ENCODE measurements around the gene ACOT9.
"Not testable (repeated sequence)": the region's sequence is repeated elsewhere in the genome, so short reads cannot be mapped to it uniquely, and the experiment has no call there.

The ACOT9 gene

DNA sequence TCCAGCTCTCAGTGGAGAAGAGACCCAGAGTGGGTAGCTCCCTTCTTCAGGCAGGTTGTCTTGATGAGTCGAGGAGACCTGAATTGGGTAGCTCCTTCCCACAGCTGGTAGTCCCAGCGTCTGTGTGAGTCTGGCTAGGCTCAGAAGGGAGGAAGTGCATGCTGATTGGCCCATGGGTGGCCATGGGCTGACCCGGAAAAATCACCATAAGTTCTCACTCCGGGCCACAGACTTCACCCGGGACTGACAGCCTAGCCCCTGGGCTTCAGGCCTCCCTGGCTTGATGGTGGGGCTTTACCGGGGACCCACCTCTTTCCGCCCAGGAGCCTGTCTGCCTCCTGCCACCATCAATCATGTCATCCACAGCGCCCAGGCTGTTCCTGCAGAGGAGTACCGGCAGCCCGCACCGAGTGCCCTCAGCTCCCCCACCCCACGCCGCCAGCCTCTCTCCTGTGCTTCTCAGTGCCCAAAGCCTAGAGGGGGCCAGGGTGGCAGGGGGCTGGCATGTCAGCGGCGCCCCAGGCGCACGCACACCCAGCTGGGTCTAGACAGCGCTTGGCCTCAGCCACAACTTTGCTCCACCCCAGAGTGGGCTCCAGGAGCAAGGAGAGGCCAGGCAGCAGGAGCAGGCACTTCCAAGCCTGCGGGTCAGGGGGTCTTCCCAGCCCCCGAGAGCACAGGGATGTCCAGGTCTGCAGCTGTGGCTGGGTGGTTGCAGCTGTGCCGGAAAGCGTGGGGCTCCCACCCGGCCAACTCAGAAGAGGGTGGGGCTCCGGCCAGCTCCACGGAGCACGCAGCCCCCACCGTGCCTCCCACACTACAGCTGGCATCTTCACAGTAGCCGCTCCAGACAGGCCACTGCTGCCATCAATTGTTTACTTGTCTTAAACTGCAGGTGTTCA, 23.8 kb upstream of the ACOT9 start:
- DNase-seq (ENCODE audit: low read depth in 1 of 2, low spot score in 1 of 2), result no peak

DNA sequence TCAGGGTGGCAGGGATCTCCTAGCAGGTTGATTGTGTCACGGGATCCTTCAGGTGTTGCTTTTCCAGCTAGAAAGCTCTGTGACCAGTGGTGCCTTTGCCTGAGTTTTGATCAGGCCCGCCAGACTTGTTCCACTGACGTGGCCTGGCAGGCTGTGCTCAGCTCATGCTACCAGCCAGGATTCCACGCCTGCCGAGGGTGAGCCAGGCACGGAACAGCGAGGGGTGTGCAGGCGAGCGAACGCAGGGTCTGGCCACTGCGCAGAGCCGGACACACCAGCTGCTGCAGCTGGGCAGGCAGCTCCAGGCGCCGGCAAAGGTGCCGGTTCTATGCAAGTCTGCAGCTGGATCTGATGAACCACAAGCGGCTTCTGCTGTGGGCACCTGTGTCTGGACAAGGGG, 22.8 kb upstream of the ACOT9 start:
- DNase-seq (ENCODE audit: low read depth in 1 of 2, low spot score in 1 of 2), result no peak

DNA sequence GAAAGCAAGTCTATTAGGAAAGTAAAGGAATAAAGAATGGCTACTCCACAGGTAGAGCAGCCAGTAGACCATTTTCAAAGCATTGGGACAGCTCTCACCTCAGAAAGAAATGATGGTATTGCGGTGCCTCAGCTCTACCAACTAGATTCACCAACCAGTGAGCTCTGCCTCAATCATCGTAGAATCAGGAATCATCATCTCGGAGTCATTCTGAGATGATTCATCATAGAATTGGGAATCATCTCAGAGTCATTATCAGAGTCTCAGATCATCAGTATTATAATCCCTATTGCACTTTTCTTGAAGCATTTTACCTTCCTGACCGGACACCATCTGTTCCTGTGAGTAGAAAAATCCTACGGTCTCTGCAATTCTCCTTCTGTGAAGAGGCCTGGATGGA, 22.4 kb upstream of the ACOT9 start:
- DNase-seq (ENCODE audit: low read depth in 1 of 2, low spot score in 1 of 2), result no peak

- no peak for DNase-seq (ENCODE audit: low read depth in 1 of 2, low spot score in 1 of 2)
These were observed 21.3 kb upstream of the ACOT9 start for GRCh38 chrX:23764188-23764984.

DNA sequence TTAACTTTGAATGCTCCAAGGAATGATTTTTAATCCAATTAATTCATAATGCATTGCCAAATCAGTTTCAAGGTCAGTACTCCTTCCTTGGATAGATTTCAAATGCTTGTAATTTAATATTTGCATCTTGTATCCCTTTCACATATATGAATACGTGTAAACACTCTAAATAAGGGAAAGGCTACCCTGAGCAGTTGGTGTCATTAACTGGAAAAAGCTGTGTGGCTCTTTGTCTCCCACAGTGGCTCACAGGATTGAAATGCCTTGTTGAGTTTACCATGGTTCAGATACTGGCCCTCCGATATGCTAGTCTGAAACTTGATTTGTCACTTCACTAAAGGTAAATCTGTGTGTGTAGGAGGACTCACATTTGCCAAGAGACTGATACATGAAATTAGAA, 16.7 kb upstream of the ACOT9 start:
- DNase-seq (ENCODE audit: low read depth in 1 of 2, low spot score in 1 of 2), result no peak

DNA sequence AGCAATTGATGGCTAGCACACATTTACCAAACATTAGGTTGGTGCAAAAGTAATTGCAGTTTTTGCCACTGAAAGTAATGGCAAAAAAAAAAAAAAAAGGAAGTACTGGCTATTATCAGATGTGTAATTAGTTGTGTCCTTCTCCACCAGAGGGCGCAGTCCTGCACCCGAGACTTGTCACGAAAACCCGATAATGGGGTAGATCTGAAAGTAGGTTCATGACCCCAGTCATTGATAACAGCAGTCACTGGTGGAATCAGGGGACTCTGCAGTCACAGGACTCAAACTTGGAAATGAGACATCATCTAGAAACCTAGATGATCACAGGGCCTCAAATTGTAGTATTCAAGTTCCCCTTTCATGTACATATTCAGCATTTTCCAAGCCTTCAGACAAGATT, 13.1 kb upstream of the ACOT9 start:
- peak in 1 of 2 donors; percentile 16 for DNase-seq (ENCODE audit: low read depth in 1 of 2, low spot score in 1 of 2)

DNA sequence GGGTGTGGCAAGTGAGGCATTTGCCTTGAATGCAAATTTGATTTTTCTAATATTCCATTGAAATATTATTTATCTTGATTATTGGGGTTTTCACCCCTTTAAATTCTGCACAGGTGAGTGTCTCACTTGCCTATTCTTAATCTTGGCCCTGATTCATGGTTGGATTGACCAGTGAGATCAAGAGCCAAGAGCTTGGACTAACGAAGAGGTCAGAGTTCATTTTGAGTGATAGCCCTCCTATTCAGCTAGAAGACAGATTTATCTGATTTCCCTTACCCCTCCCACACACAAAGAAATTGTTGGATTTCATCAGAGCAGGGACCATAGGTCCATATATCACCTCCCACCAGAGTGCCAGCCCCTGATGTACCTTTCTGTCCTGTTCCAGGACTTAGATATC, 11.6 kb upstream of the ACOT9 start:
- DNase-seq (ENCODE audit: low read depth in 1 of 2, low spot score in 1 of 2), result no peak

DNA sequence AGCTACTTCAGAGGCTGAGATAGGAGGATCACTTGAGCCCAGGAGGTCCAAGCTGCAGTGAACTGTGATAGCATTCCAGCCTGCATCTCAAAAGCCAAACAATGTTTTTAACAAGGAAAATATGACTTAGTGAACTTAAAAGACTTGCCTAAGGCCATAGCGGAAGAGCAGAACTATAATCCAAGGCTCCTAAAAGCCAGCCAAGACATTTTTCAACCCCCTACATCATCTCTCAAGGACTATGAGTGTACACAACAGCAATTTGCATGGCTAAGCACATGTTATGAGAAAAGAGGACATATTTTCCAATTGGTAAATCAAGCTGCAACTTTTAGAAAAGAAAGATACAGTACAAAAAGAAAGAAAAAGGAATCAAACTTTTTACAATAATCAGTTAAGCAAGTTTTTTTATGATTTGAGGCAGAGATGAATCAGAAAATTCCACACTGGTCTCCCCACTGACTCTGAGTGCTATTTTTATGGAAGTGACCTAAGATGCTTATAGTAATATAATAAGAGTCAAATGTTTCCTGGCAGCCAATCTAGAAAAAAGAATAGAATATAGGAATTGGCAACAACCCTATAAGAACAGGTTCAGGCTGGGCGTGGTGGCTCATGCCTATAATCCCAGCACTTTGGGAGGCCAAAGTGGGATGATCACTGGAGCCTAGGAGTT, 9.8 kb upstream of the ACOT9 start:
- DNase-seq (ENCODE audit: low read depth in 1 of 2, low spot score in 1 of 2), result no peak

DNA sequence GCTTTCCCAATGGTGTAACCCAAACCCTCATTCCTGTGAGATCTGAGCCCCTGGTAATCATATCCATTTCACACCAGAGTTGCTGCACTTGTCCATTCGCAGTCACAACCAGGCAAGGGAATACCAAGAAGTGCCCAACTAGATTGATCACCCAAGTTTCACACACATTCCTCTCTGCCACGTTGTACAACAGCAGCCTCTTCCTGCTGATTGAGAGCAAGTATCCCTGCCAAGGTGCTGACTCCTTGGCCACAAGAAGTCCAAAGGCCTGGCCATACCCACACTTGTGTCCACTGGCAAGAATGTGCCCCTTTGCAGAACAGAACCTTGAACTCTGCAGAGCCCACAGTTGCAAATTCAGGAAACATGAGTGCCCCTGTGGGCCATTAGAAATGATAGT, 6.5 kb upstream of the ACOT9 start:
- DNase-seq (ENCODE audit: low read depth in 1 of 2, low spot score in 1 of 2), result no peak

DNA sequence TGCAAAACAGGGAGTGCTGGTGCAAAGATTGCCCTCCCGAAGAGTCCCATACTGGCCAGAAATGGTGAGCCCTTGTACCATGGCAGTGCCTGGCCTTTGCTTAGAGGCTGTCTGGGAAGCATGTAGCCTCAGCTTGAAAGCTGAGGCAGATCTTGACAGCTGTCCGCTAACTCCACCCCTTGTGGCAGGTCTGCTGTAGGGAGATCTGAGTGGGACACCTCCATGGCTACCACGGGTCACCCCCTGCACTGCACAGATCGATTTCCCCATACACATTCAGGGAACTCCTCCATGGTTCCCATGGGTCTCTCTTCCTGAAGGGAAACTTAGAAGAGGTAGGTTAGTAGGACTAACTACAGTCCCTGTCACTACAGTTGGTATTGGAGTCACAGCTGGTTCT, 6.1 kb upstream of the ACOT9 start:
- DNase-seq (ENCODE audit: low read depth in 1 of 2, low spot score in 1 of 2), result no peak

GRCh38 chrX:23745786-23746185, 2.7 kb upstream of the ACOT9 start:
- DNase-seq (ENCODE audit: low read depth in 1 of 2, low spot score in 1 of 2), result no peak

DNA sequence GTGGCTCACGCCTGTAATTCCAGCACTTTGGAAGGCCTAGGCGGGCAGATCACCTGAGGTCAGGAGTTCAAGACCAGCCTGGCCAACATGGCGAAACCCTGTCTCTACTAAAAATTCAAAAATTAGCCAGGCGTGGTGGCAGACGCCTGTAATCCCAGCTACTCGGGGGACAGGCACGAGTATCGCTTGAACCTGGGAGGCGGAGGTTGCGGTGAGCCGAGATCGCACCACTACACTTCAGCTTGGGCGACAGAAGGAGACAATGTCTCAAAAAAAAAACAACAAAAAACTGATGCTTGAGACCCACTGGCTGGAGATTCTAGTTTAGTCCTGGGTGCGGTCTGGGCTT, 521 bp upstream of the ACOT9 start:
- DNase-seq (ENCODE audit: low read depth in 1 of 2, low spot score in 1 of 2), result not testable (repeated sequence)

GRCh38 chrX:23742174-23742696, 841 bp downstream of the ACOT9 start:
- no peak for DNase-seq (ENCODE audit: low read depth in 1 of 2, low spot score in 1 of 2)

DNA sequence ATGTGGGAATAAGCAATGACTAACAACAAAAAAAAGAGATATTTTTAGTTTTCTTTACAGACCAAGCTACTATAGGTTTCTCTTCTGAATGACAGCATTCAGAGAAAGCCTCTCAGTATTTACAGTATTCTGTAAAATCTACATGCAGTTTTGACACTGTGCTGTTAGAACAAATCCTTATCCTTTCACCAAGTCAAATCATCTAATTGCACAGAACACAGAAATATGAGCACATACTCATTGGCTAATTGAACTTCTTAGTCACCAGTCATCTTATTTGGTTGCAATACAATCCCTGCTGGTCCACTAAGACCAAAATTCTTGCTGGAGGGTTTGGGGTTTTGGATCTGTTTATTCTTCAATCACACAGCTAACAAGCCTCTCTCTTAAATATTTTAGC, 5.7 kb downstream of the ACOT9 start:
- DNase-seq (ENCODE audit: low read depth in 1 of 2, low spot score in 1 of 2), result no peak

DNA sequence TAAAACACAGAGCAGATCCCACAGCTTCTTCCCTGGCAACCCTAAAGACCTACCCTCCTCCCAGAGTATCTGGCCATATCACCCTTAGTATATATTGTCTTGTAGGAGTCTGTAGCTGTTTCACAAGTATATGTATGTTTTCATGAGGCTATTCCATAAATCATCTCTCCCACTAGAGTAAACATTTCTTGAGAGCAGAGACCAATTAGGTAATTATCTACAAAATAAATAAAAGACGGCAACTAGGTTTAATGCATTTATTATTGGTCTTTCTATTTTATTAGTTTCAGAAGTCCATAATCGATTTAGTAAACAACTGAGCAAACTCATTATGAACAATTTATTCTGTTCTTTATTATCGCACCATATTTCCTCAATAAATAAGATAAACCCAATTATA, 7.0 kb downstream of the ACOT9 start:
- DNase-seq (ENCODE audit: low read depth in 1 of 2, low spot score in 1 of 2), result no peak

DNA sequence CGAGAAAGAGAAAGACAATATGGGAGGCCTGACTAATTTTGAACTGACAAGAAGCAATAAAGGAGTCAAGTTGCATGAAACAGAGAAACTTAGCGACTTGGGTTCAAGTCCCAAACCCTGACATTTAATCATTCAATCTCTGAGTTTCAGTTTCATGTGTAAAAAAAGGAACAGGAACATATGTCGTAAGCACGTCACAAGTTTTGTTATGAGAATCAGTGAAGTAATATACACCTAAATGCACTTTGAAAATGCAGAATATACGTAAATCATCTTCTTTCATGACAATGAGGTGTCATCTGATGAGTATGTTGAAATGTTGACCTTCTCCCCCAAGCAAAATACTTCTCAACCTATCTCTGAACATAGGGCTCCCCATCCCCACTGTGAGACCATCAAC, 10.4 kb downstream of the ACOT9 start:
- DNase-seq (ENCODE audit: low read depth in 1 of 2, low spot score in 1 of 2), result no peak

- DNase-seq (ENCODE audit: low read depth in 1 of 2, low spot score in 1 of 2), result no peak
These were observed 11.1 kb downstream of the ACOT9 start for GRCh38 chrX:23731951-23732350.

DNA sequence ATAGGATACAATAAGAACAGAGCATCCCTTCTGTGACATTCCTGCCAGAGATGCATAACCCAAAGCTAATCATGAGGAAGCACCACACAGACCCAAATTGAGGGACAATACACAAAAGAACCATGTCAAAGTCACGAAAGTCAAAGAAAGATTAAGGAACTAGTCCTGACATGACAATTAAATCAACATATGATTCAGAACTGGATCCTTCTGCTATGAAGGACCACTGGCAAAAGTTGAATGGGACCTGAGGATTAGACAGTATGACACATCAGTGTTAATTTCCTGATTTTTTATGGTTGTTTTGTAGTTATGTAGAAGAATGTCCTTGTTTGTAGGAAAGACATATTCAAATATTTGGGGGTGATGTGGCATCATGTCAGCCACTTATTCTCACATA, 13.9 kb downstream of the ACOT9 start:
- DNase-seq (ENCODE audit: low read depth in 1 of 2, low spot score in 1 of 2), result no peak

GRCh38 chrX:23727206-23727605, 15.9 kb downstream of the ACOT9 start:
- DNase-seq (ENCODE audit: low read depth in 1 of 2, low spot score in 1 of 2), result no peak

- no peak for DNase-seq (ENCODE audit: low read depth in 1 of 2, low spot score in 1 of 2)
These were observed 16.9 kb downstream of the ACOT9 start for GRCh38 chrX:23726191-23726590.

GRCh38 chrX:23720117-23720677, 22.9 kb downstream of the ACOT9 start:
- no peak for DNase-seq (ENCODE audit: low read depth in 1 of 2, low spot score in 1 of 2)
